GM12874 (cell line): Measurements from ENCODE around the gene VSIG10.

Source experiments
- TF ChIP-seq, protein P1 (sequence below): IDR thresholded peaks from 2 replicates; pipeline ENCODE4 v1.5.1; 2011; ENCODE audit warnings: low read depth, mild to moderate bottlenecking, control low read depth, low read length, moderate library complexity; ENCODE audit not compliant: insufficient read depth

VSIG10 gene

DNA sequence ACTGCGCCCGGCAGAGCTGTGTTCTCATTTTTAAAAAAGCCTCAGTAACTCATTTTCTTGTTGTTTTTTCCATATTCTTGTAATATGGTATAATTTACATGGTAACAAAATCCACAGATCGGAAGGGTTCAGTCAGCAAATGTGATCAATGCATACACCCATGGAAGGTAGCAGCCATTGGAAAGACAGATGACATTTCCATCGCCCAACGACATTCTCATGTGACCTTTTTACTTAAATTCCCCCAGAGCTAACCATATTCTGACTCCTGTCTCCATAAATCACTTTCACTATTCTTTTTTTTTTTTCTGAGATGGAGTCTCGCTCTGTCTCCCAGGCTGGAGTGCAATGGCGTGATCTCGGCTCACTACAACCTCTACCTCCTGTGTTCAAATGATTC lies 37.0 kb upstream of the VSIG10 start:
- TF ChIP-seq, protein P1, sequence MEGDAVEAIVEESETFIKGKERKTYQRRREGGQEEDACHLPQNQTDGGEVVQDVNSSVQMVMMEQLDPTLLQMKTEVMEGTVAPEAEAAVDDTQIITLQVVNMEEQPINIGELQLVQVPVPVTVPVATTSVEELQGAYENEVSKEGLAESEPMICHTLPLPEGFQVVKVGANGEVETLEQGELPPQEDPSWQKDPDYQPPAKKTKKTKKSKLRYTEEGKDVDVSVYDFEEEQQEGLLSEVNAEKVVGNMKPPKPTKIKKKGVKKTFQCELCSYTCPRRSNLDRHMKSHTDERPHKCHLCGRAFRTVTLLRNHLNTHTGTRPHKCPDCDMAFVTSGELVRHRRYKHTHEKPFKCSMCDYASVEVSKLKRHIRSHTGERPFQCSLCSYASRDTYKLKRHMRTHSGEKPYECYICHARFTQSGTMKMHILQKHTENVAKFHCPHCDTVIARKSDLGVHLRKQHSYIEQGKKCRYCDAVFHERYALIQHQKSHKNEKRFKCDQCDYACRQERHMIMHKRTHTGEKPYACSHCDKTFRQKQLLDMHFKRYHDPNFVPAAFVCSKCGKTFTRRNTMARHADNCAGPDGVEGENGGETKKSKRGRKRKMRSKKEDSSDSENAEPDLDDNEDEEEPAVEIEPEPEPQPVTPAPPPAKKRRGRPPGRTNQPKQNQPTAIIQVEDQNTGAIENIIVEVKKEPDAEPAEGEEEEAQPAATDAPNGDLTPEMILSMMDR: no peak

DNA sequence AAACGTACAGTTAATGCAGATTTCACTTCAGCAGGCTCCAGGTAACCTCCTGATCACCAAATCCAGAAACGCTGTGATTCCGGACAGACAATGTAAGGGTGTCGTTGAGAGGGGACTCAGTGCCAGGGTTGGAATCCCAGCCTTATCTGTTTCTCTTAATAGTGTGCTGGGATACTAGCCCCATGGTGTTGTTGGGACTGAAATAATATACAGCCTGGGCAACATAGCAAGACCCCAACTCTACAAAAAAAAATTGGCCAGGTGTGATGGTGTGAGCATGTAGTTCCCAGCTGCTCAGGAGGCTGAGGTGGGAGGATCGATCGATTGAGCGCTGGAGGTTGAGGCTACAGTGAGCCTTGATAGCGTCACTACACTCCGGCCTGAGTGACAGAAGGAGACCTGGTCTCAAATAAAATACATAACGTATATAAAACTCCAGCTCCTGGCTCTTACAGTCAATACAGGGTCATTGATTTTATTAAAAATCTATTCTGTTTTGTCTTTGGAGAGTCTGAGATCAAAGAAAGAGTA lies 33.4 kb upstream of the VSIG10 start:
- TF ChIP-seq, protein P1: no peak

DNA sequence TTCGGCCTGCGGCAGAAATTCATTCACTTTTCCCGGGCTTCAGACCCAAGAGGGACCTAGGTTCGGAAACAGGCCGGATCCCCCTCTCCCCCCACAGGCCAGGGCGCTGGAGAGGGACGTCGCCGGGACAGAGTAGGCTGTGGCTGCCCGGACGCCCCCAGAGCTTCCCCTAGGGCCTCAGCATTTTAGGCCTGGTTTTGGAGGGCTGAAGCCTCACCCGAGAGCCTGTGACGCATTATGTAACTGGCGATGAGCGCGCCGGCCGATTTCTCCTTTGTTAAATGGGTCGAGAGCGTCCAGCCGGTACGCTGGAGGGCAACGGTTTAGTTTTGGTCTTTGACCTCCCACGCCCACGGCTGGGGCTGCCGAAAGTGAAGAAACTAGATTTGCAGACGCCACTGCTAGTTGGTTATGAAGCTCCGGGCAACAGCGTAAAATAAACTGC lies 32.8 kb upstream of the VSIG10 start:
- TF ChIP-seq, protein P1: no peak

DNA sequence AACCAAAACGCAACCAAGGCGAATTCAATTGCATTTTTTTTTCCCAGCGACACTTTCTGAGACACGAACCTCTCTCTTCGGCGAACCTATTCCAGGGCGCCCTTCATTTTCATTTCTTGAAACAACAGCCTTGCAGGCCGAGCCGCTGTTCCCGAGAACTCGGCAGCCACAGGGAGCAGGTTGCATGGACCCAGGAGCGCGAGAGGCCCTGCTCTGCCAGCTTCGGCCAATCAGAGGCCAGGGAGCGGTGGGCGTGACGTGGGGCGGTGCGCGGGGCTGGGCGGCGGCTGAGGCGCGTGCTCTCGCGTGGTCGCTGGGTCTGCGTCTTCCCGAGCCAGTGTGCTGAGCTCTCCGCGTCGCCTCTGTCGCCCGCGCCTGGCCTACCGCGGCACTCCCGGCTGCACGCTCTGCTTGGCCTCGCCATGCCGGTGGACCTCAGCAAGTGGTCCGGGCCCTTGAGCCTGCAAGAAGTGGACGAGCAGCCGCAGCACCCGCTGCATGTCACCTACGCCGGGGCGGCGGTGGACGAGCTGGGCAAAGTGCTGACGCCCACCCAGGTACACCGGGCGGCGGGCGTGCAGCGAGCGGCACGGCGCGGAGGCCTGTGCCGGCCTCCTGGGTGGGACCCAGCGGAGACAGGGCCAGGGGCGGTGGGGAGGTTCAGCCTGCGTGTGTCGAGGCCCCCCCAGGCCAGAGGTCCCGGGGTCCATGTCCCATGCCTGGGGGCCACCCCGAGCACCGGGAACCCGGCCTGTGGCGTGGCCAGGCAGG lies 32.2 kb upstream of the VSIG10 start, which contains the start of gene PEBP1:
TSS of gene PEBP1 (plus strand) at position 337 of the 771 bp plus-strand sequence. CDS start at position 423, 86 bp downstream.
- TF ChIP-seq, protein P1: peak; percentile 14; the same call in 1 of the 2 replicates

DNA sequence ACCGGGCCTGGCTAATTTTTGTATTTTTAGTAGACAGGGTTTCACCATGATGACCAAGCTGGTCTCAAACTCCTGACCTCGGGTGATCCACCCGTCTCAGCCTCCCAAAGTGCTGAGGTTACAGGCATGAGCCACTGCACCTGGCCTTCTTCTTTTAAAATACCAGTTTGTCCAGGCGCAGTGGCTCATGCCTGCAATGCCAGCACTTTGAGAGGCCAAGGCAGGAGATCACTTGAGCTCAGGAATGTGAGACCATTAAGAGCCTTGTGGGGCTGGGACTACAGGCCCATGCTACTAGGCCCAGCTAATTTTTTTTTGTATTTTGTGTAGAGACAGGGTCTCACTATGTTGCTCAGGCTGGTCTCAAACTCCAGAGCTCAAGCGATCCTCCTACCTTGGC lies 24.1 kb upstream of the VSIG10 start:
- TF ChIP-seq, protein P1: no peak

DNA sequence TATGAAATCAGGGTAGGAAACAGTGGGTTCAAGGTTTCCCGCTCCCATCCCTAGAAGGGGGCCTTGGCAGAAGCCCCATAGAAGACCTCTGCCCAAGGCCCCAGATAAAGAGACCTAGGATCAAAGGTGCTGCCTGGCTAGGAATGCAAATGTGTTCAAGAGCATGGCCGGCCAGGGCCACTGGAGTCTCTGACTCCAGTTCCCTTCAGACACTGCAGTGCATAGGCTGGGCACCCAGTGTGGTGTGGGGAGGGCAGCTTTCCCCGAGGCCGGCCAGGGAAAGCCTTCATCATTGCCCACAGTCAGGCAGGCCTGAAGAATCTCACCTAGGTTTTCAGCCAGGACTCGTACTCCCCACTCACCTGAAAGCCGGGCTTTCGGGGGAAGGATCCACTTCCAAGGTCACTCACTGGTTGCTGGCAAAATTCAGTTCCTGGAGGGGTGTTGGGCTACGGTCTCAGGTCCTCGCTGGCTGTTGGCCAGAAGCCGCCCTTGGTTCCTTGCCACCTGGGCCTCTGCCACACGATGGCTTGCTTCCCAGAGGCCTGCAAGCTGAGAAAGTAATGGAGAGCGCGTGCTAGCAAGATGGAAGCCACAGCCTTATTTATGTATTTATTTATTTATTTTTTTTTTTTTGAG lies 22.4 kb upstream of the VSIG10 start:
- TF ChIP-seq, protein P1: no peak

DNA sequence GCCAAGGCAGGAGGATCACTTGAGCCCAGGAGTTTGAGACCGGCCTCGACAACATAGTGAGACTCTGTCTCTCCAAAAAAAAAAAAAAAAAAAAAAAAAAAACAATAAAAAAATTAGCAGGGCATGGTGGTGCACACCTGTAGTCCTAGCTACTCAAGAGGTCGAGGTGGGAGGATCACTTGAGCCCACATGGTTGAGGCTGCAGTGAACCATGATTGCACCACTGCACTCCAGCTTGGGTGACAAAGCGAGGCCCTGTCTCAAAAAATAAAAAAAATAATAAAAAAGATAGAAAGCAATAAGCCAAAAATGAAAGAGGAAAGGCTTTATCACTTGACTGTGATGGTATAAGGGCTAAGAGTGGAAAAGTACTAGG lies 21.9 kb upstream of the VSIG10 start:
- TF ChIP-seq, protein P1: no peak
